Measurements from ENCODE around the gene NGB. TPM values are rescaled to one million over a fixed set of nuclear protein-coding genes. Genes with fewer than 3 reads are reported as not detected.

Gene NGB
- total and polyA plus RNA-seq, 7 donors, result 1.9 to 10.0 (median 9.4) TPM; not detected in 2

DNA sequence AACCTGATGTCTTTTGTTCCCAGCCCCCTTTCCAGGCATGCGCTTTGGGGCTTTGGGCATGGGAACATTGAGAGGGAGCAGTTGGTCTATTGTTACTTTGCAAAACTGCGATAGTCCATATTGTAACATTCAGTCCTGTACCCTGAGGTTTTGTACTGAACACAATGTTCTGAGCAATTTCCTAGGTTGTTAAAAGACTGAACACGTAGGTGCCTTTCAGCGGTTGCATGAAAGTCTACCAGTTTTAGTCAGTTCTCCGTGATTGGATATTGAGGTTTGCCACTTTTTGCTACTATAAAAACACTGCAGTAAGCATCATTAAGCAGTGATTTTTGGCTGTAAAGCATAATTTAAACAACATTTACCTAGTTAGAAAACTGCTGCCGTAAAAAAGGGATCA, 20.1 kb downstream of the NGB start:
- Histone ChIP-seq H3K27ac (no peak overlapping the region), H3K4me1 (no peaks in the 10 kb centered on the region), H3K27me3 (no peaks in the 10 kb centered on the region), H3K36me3 (no peaks in the 10 kb centered on the region), H3K4me3 (no peak overlapping the region), H3K9me3 (no peaks in the 10 kb centered on the region)
- no peak for DNase-seq
- TF ChIP-seq EP300 (IDR thresholded peaks at IDR 0.05) (no peak), POLR2AphosphoS5 (IDR thresholded peaks at IDR 0.05) (no peak), POLR2A (IDR thresholded peaks at IDR 0.05) (no peak)
- TF ChIP-seq, protein P1, sequence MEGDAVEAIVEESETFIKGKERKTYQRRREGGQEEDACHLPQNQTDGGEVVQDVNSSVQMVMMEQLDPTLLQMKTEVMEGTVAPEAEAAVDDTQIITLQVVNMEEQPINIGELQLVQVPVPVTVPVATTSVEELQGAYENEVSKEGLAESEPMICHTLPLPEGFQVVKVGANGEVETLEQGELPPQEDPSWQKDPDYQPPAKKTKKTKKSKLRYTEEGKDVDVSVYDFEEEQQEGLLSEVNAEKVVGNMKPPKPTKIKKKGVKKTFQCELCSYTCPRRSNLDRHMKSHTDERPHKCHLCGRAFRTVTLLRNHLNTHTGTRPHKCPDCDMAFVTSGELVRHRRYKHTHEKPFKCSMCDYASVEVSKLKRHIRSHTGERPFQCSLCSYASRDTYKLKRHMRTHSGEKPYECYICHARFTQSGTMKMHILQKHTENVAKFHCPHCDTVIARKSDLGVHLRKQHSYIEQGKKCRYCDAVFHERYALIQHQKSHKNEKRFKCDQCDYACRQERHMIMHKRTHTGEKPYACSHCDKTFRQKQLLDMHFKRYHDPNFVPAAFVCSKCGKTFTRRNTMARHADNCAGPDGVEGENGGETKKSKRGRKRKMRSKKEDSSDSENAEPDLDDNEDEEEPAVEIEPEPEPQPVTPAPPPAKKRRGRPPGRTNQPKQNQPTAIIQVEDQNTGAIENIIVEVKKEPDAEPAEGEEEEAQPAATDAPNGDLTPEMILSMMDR (IDR thresholded peaks at IDR 0.05), result no peak
- 85 to 93% methylated on average over 6 of the region's 6 CpGs for WGBS, 2 donors
- intact Hi-C loops (cut with DNase I), result no loop called here

- Histone ChIP-seq H3K4me1 (no peaks in the 10 kb centered on the region), H3K27ac (no peak overlapping the region), H3K27me3 (no peaks in the 10 kb centered on the region), H3K36me3 (no peaks in the 10 kb centered on the region), H3K9me3 (no peaks in the 10 kb centered on the region), H3K4me3 (no peak overlapping the region)
- intact Hi-C loops (cut with DNase I), result no loop called here
- no peak for TF ChIP-seq POLR2AphosphoS5 (IDR thresholded peaks at IDR 0.05)
- no peak for TF ChIP-seq POLR2A (IDR thresholded peaks at IDR 0.05)
- TF ChIP-seq, protein P1 (IDR thresholded peaks at IDR 0.05), result no peak
- TF ChIP-seq EP300 (IDR thresholded peaks at IDR 0.05), result no peak
- 94 to 95% methylated on average over 7 of the region's 7 CpGs for WGBS, 2 donors
- no peak for DNase-seq
These were observed 21.7 kb downstream of the NGB start for GRCh38 chr14:77249286-77249685.

- DNase-seq, result no peak
- intact Hi-C loops (cut with DNase I), result no loop called here
These were observed 22.3 kb downstream of the NGB start for GRCh38 chr14:77248666-77249065.

GRCh38 chr14:77246784-77247183, 24.2 kb downstream of the NGB start:
- no peaks in the 10 kb centered on the region for H3K36me3 ChIP-seq
- no peak overlapping the region for H3K4me3 ChIP-seq
- H3K4me1 ChIP-seq, result no peaks in the 10 kb centered on the region
- 92 to 94% methylated on average over 1 of the region's 1 CpG for WGBS, 2 donors
- no peaks in the 10 kb centered on the region for H3K9me3 ChIP-seq
- intact Hi-C loops (cut with DNase I), result no loop called here
- TF ChIP-seq POLR2A (IDR thresholded peaks at IDR 0.05) (no peak), POLR2AphosphoS5 (IDR thresholded peaks at IDR 0.05) (no peak), EP300 (IDR thresholded peaks at IDR 0.05) (no peak)
- TF ChIP-seq, protein P1 (IDR thresholded peaks at IDR 0.05), result no peak
- no peak overlapping the region for H3K27ac ChIP-seq
- DNase-seq, result no peak
- H3K27me3 ChIP-seq, result no peaks in the 10 kb centered on the region

More at GRCh38 chr14:77248666-77249065, 22.3 kb downstream of the NGB start:
- TF ChIP-seq POLR2AphosphoS5 (IDR thresholded peaks at IDR 0.05), result no peak
- TF ChIP-seq POLR2A (IDR thresholded peaks at IDR 0.05), result no peak
- TF ChIP-seq EP300 (IDR thresholded peaks at IDR 0.05), result no peak
- TF ChIP-seq, protein P1 (IDR thresholded peaks at IDR 0.05), result no peak
- H3K36me3 ChIP-seq, result no peaks in the 10 kb centered on the region
- no peaks in the 10 kb centered on the region for H3K27me3 ChIP-seq
- WGBS, 2 donors, result 95% methylated on average over 7 of the region's 7 CpGs
- no peaks in the 10 kb centered on the region for H3K4me1 ChIP-seq
- H3K27ac ChIP-seq, result no peak overlapping the region
- H3K9me3 ChIP-seq, result no peaks in the 10 kb centered on the region
- H3K4me3 ChIP-seq, result no peak overlapping the region

GRCh38 chr14:77245820-77246219, 25.2 kb downstream of the NGB start:
- DNase-seq, result no peak
- WGBS, 2 donors, result 92 to 93% methylated on average over 4 of the region's 4 CpGs
- Histone ChIP-seq H3K9me3 (no peaks in the 10 kb centered on the region), H3K4me3 (no peak overlapping the region), H3K27ac (no peak overlapping the region), H3K4me1 (no peaks in the 10 kb centered on the region), H3K27me3 (no peaks in the 10 kb centered on the region), H3K36me3 (no peaks in the 10 kb centered on the region)
- intact Hi-C loops (cut with DNase I), result no loop called here
- TF ChIP-seq POLR2AphosphoS5 (IDR thresholded peaks at IDR 0.05), result no peak

Measured in sigmoid colon (tissue), 7 donors.